Measurements from ENCODE around the gene MARK1. TPM values are rescaled to one million over a fixed set of nuclear protein-coding genes. Genes with fewer than 3 reads are reported as not detected.
"Not testable (repeated sequence)": the region's sequence is repeated elsewhere in the genome, so short reads cannot be mapped to it uniquely, and the experiment has no call there.

Gene MARK1
- total RNA-seq, 1 donor from 2014 or later, result 5.7 TPM

DNA sequence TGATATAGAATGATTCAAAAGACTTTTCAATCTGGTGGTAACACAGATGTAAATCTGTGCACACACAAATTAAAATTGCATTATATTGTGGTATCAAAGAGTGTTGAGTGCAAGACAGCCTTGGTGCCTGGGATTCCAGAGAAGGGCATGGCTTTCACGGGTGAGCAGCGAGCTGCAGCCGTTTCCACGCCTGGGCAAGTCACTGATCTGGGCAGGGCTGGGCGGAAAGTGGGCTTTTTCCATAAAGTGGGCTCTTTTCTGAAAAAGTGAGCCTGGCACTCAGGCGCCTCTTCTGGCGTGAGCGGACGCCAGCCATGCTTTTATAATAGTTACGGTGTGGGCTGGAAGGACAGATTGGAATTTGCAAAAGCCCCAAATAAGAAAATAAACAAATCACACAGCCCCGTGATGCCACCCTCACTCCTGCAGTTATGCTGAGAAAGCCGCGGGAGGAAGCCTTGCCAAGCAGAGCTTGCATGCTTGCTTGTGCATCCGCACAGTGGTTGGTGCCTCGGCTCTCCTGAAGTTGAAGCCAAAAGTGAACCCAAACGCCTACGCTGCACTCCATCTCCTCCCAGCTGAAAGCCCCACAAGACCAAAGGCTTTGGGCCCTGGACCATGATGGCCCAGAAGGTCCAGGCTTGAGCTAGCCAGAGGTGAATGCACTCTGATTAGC is 155.1 kb downstream of the MARK1 start:
- Mint-ChIP-seq H3K27ac (no peak overlapping the region), H3K9me3 (no peaks in the 10 kb centered on the region), H3K4me1 (peaks cover 3% of the 10 kb centered on the region), H3K36me3 (ENCODE audit: low read depth) (no peaks in the 10 kb centered on the region), H3K4me3 (no peak overlapping the region), H3K27me3 (no peaks in the 10 kb centered on the region)
- ChIA-PET POLR2A (no interaction called here), CTCF (no interaction called here)
- no peak for DNase-seq
- no peak for ATAC-seq (ENCODE audit: low read depth)
- TF ChIP-seq, protein P1, sequence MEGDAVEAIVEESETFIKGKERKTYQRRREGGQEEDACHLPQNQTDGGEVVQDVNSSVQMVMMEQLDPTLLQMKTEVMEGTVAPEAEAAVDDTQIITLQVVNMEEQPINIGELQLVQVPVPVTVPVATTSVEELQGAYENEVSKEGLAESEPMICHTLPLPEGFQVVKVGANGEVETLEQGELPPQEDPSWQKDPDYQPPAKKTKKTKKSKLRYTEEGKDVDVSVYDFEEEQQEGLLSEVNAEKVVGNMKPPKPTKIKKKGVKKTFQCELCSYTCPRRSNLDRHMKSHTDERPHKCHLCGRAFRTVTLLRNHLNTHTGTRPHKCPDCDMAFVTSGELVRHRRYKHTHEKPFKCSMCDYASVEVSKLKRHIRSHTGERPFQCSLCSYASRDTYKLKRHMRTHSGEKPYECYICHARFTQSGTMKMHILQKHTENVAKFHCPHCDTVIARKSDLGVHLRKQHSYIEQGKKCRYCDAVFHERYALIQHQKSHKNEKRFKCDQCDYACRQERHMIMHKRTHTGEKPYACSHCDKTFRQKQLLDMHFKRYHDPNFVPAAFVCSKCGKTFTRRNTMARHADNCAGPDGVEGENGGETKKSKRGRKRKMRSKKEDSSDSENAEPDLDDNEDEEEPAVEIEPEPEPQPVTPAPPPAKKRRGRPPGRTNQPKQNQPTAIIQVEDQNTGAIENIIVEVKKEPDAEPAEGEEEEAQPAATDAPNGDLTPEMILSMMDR (IDR thresholded peaks at IDR 0.05), result no peak
- intact Hi-C loops (cut with micrococcal nuclease), result no loop called here

DNA sequence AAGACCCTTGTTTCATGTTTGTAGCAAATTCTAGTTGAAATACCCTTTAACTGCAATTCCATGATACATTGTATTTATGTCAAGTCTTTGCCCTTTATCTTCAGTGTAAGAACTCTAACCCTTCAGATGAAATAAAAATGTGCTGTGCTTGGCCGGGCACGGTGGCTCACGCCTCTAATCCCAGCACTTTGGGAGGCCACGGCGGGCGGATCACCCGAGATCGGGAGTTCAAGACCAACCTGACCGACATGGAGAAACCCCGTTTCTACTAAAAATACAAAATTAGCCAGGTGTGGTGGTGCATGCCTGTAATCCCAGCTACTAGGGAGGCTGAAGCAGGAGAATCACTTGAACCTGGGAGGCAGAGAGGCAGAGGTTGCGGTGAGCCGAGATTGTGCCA is 155.8 kb downstream of the MARK1 start:
- H3K4me3 Mint-ChIP-seq; ATAC-seq (ENCODE audit: low read depth); H3K4me1 Mint-ChIP-seq; H3K9me3 Mint-ChIP-seq; intact Hi-C loops (cut with micrococcal nuclease); H3K27me3 Mint-ChIP-seq; POLR2A ChIA-PET; DNase-seq; H3K27ac Mint-ChIP-seq; H3K36me3 Mint-ChIP-seq (ENCODE audit: low read depth): not testable (repeated sequence)
- CTCF ChIA-PET, result interaction anchor here (3.4 kb wide), 1 partner anchor 49 kb away, joined by 20 read pairs; no protein-coding TSS in a partner anchor

DNA sequence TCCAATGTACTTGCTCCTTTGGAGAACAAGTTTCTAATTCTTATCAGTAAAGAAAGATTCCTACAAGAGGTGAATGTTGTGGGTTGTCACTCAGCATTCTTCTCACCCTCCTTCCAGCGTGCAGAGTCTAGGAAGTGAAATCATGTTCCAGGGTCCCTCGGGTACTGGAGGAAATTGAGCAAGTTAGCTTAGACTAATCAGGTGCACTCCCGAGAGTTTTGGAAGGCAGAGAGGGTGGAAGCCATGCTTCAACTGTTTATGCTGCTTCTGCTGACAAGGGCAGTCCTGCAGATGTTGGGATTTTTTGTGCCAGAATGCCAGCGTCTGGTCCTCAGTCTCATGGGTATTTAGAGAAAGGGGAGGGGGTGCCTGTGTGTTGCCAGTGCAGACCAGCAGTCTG is 157.0 kb downstream of the MARK1 start:
- no peak for ATAC-seq (ENCODE audit: low read depth)
- Mint-ChIP-seq H3K36me3 (ENCODE audit: low read depth) (no peaks in the 10 kb centered on the region), H3K4me1 (peaks cover 6% of the 10 kb centered on the region), H3K9me3 (no peaks in the 10 kb centered on the region), H3K27ac (no peak overlapping the region), H3K27me3 (peaks cover 3% of the 10 kb centered on the region), H3K4me3 (no peak overlapping the region)
- DNase-seq, result no peak
- ChIA-PET CTCF (interaction anchor here (1.2 to 3.4 kb wide), 2 partner anchors 48 to 92 kb away, joined by 4 to 20 read pairs; no protein-coding TSS in a partner anchor), POLR2A (interaction anchor here (1.1 kb wide), 1 partner anchor 86 kb away, joined by 3 read pairs; no protein-coding TSS in a partner anchor)
- TF ChIP-seq, protein P1 (IDR thresholded peaks at IDR 0.05), result no peak
- intact Hi-C loops (cut with micrococcal nuclease), result no loop called here

DNA sequence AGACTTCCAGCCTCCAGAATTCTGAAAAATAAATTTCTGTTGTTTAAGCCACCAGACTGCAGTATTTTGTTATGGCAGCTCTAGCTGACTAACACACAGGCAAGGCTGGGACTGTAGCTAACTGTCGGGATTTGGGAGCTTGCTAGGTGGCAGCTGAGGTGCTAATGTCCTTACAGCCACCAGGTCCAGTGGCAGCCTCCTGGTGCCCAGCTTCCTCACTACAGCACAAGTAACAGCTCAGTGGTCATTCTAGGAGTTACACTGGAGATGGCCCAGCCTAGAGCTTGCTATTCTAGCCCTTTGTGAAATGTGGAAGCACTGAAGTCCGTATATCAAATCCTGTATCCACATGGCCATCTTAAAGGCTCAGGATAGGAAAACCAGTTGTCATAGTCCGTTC is 157.9 kb downstream of the MARK1 start:
- H3K4me3 Mint-ChIP-seq, result no peak overlapping the region
- ATAC-seq (ENCODE audit: low read depth) (no peak), DNase-seq (no peak)
- TF ChIP-seq, protein P1 (IDR thresholded peaks at IDR 0.05), result no peak
- intact Hi-C loops (cut with micrococcal nuclease), result no loop called here
- no peak overlapping the region for H3K27ac Mint-ChIP-seq
- H3K36me3 Mint-ChIP-seq (ENCODE audit: low read depth), result peaks cover 2% of the 10 kb centered on the region
- peaks cover 8% of the 10 kb centered on the region for H3K4me1 Mint-ChIP-seq
- POLR2A ChIA-PET, result interaction anchor here (1.1 kb wide), 1 partner anchor 85 kb away, joined by 3 read pairs; no protein-coding TSS in a partner anchor
- CTCF ChIA-PET, result interaction anchor here (3.4 kb wide), 1 partner anchor 47 kb away, joined by 20 read pairs; no protein-coding TSS in a partner anchor
- H3K9me3 Mint-ChIP-seq, result no peaks in the 10 kb centered on the region
- H3K27me3 Mint-ChIP-seq, result peaks cover 4% of the 10 kb centered on the region

DNA sequence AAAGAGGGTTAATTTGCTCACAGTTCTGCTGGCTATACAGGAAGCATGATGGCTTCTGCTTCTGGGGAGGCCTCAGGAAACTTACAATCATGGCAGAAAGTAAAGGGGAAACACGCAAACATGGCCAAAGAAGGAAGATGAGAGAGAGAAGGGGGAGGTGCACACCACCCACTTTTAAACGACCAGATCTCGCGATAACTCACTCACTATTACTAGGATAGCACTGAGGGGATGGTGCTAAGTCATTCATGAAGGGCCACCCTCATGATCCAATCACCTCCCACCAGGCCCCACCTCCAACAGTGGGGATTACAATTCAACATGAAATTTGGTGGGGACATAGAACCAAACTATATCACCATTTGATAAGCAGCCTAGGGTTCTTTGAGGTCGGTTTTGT is 159.9 kb downstream of the MARK1 start:
- TF ChIP-seq, protein P1 (IDR thresholded peaks at IDR 0.05), result no peak

More for the DNA sequence above, 159.9 kb downstream of the MARK1 start:
- Mint-ChIP-seq H3K4me1 (peaks cover 23% of the 10 kb centered on the region), H3K9me3 (no peaks in the 10 kb centered on the region), H3K4me3 (no peak overlapping the region), H3K27ac (no peak overlapping the region), H3K36me3 (ENCODE audit: low read depth) (peaks cover 2% of the 10 kb centered on the region), H3K27me3 (peaks cover 4% of the 10 kb centered on the region)
- no peak for DNase-seq
- ChIA-PET POLR2A (interaction anchor here (0.6 kb wide), 1 partner anchor 1578 kb away, joined by 3 read pairs; no protein-coding TSS in a partner anchor), CTCF (no interaction called here)
- intact Hi-C loops (cut with micrococcal nuclease), result no loop called here
- no peak for ATAC-seq (ENCODE audit: low read depth)
